Rectal smooth muscle tissue (tissue), 1 donor: ENCODE data around the gene CELA3A.
"Not testable (repeated sequence)": the region's sequence is repeated elsewhere in the genome, so short reads cannot be mapped to it uniquely, and the experiment has no call there.

Experiments used
- H3K27ac ChIP-seq: one replicate; pipeline ENCODE4 v1.7.0; 2013; ENCODE audit warnings: low read depth, low read length, inconsistent platforms
- H3K27me3 ChIP-seq: one replicate; pipeline ENCODE4 v1.7.0; 2013; ENCODE audit warnings: low read length; ENCODE audit not compliant: control insufficient read depth, insufficient read depth
- H3K36me3 ChIP-seq: one replicate; pipeline ENCODE4 v1.7.0; 2013; ENCODE audit warnings: low read length; ENCODE audit not compliant: control insufficient read depth, insufficient read depth
- H3K4me1 ChIP-seq: one replicate; pipeline ENCODE4 v1.7.0; 2013; ENCODE audit warnings: low read length; ENCODE audit not compliant: control insufficient read depth, insufficient read depth
- H3K4me3 ChIP-seq: one replicate; pipeline ENCODE4 v1.7.0; 2013; ENCODE audit warnings: low read length
- H3K9ac ChIP-seq: one replicate; pipeline ENCODE4 v1.7.0; 2013; ENCODE audit warnings: low read length

CELA3A gene

DNA sequence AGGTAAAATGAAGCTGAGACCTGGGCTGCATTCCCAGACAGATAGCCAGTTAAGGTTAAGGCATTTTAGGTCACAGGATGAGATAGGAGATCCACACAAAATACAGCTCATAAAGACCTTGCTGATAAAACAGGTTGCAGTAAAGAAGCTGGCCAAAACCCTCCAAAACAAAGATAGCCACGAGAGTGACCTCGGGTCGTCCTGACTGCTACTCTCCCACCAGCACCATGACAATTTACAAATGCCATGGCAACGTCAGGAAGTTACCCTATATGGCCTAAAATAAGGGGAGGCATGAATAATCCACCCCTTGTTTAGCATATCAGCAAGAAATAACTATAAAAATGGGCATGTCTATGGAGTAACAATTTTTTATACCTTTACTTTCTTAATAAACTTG is 30.9 kb upstream of the CELA3A start:
- not testable (repeated sequence) for H3K4me3 ChIP-seq, H3K36me3 ChIP-seq, H3K27ac ChIP-seq, H3K4me1 ChIP-seq, H3K9ac ChIP-seq, H3K27me3 ChIP-seq

DNA sequence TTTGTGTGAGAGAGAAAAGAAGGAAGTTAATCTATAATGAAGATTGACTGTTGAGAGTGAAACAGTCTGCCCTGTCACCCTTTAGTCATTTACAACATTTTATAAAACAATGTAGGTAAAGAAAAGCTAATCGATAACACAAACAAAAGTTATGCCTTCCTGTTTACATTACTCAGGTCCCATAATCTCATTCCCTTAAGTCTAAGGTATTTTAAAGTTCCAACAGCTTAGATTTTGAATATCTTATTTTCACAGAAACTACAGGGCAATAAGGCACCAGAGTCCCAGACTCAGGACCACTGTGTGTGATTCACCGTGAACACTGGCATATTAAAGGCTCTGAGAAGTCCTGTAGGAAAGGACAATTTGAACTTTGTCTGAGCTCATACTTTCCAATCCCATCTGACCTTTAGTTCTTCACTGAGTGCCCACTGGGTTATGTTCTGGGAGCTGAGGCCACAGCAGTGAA is 28.4 kb upstream of the CELA3A start:
- H3K36me3 ChIP-seq, H3K27ac ChIP-seq, H3K9ac ChIP-seq, H3K4me3 ChIP-seq, H3K27me3 ChIP-seq, H3K4me1 ChIP-seq: not testable (repeated sequence)

DNA sequence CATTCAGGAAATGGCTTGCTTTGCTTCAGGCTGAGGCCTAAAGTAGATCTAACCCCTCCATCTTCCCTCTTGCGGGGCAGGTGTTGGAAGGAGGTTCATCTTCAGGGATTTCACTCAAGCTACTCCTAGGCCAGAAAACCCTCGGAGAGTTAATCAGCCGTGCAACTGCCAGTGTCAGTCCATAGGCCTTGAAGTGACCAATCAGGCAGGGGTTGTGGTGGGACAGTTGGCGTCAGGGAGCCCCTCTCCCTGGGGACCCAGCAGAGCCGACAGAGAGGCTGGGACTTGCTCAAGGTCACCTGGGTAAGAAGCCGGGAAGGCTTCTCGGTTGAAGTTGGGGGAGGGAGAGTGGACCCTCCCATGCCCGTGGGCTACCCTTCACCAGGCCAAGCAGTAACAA is 27.5 kb upstream of the CELA3A start:
- H3K36me3 ChIP-seq, H3K27me3 ChIP-seq, H3K4me1 ChIP-seq, H3K4me3 ChIP-seq, H3K27ac ChIP-seq, H3K9ac ChIP-seq: not testable (repeated sequence)

DNA sequence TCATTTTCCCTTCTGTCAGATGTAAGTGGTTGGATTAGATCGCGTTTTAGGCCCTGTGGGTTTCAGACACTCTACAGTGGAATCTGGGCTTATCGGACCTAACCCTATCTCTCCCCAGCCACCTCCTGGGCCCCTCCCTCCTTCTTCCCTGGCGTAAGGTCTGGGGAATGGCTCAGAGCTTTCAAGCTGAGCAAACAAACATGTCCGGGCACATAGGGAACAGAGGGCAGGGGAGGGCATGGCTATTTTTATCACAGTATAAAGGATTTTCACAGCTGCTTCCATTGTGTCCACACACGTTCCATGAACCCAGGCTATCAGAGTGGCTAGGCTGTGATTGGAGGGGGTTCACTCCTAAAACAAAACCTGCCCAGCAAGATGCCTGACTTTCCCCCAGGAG is 26.8 kb upstream of the CELA3A start:
- H3K4me1 ChIP-seq, H3K4me3 ChIP-seq, H3K27ac ChIP-seq, H3K27me3 ChIP-seq, H3K9ac ChIP-seq, H3K36me3 ChIP-seq: not testable (repeated sequence)

- H3K27ac ChIP-seq, H3K4me1 ChIP-seq, H3K9ac ChIP-seq, H3K27me3 ChIP-seq, H3K4me3 ChIP-seq, H3K36me3 ChIP-seq: not testable (repeated sequence)
Observed at GRCh38 chr1:21975296-21975695, 26.2 kb upstream of the CELA3A start.

GRCh38 chr1:21976703-21977239 is 24.7 kb upstream of the CELA3A start, which contains the start of gene CELA3B:
CELA3B (plus strand) TSS chr1:21977022; CDS start chr1:21977040, 18 bp downstream.
- not testable (repeated sequence) for H3K36me3 ChIP-seq, H3K4me3 ChIP-seq, H3K4me1 ChIP-seq, H3K9ac ChIP-seq, H3K27me3 ChIP-seq, H3K27ac ChIP-seq

GRCh38 chr1:21978209-21978608 is 23.2 kb upstream of the CELA3A start:
- not testable (repeated sequence) for H3K36me3 ChIP-seq, H3K9ac ChIP-seq, H3K4me1 ChIP-seq, H3K4me3 ChIP-seq, H3K27ac ChIP-seq, H3K27me3 ChIP-seq

GRCh38 chr1:21980515-21981220 is 20.8 kb upstream of the CELA3A start:
- not testable (repeated sequence) for H3K4me3 ChIP-seq, H3K27ac ChIP-seq, H3K36me3 ChIP-seq, H3K9ac ChIP-seq, H3K27me3 ChIP-seq, H3K4me1 ChIP-seq

DNA sequence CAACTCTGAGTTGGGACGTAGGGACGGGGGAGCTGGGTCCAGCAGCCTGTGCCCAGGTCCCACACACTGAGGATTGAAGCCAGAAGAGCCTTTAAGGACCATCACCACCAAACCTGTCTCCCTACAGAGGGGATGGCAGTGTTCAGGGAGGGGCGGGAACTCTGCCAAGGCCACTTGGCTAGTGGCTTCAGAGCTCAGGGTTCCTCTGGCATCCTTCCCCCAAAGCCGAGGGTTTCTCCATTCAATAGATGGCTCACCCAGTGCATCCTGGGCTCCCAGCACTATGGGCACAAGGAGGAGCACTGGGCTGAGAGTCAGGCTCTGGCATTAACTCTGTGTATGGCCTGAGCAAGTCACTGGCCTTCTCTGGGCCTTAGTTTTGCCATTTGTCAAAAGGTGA is 20.2 kb upstream of the CELA3A start:
- not testable (repeated sequence) for H3K27ac ChIP-seq, H3K36me3 ChIP-seq, H3K27me3 ChIP-seq, H3K9ac ChIP-seq, H3K4me3 ChIP-seq, H3K4me1 ChIP-seq

GRCh38 chr1:21982122-21982521 is 19.3 kb upstream of the CELA3A start:
- H3K27ac ChIP-seq, H3K4me1 ChIP-seq, H3K27me3 ChIP-seq, H3K36me3 ChIP-seq, H3K9ac ChIP-seq, H3K4me3 ChIP-seq: not testable (repeated sequence)

DNA sequence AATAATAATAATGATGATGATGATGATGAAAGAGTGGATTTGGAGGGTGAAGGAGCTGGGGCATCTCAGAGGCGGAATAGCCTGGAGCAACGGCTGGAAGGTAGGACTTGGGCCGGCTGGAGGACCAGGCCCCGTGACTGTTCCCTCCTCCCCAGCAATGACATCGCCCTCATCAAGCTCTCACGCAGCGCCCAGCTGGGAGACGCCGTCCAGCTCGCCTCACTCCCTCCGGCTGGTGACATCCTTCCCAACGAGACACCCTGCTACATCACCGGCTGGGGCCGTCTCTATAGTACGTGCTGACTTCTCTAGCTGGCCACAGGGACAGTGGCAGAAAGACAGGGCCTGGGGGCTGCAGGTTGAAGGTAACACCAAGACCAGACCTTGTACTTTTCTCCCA is 17.9 kb upstream of the CELA3A start:
- not testable (repeated sequence) for H3K36me3 ChIP-seq, H3K4me3 ChIP-seq, H3K4me1 ChIP-seq, H3K9ac ChIP-seq, H3K27ac ChIP-seq, H3K27me3 ChIP-seq

GRCh38 chr1:21985893-21986292 is 15.6 kb upstream of the CELA3A start:
- H3K36me3 ChIP-seq, H3K9ac ChIP-seq, H3K27me3 ChIP-seq, H3K4me1 ChIP-seq, H3K27ac ChIP-seq, H3K4me3 ChIP-seq: not testable (repeated sequence)

GRCh38 chr1:21986386-21986785 is 15.1 kb upstream of the CELA3A start:
- H3K9ac ChIP-seq, H3K4me1 ChIP-seq, H3K27ac ChIP-seq, H3K36me3 ChIP-seq, H3K27me3 ChIP-seq, H3K4me3 ChIP-seq: not testable (repeated sequence)
